ENCODE measurements around the gene VSIG10L. TPM values are rescaled to one million over a fixed set of nuclear protein-coding genes. Genes with fewer than 3 reads are reported as not detected.

The VSIG10L gene
- total RNA-seq, 2 donors from 2014 or later = 0.78 to 1.3 TPM

- peaks cover 0 to 6% of the 10 kb centered on the region in 2 donors for H3K36me3 ChIP-seq (replicated peaks in 1 of 2; ENCODE audit: insufficient read depth in 1 of 2, low read depth in 2 of 2)
- intact Hi-C loops (cut with DNase I) = loop anchor here (10.0 kb wide), 1 partner anchor 48 kb away; the partner anchor contains the start of gene C19orf84
- no peak for DNase-seq
These were observed 4.8 kb upstream of the VSIG10L start for GRCh38 chr19:51346742-51347141.

GRCh38 chr19:51345076-51345620 lies 3.2 kb upstream of the VSIG10L start:
- TF ChIP-seq CTCF (IDR thresholded peaks at IDR 0.05) (no peak), POLR2A (IDR thresholded peaks at IDR 0.05) (no peak)

More at GRCh38 chr19:51346742-51347141, 4.8 kb upstream of the VSIG10L start:
- H3K27ac ChIP-seq = no peak overlapping the region
- H3K27me3 ChIP-seq = no peaks in the 10 kb centered on the region
- 90% methylated on average over 9 to 16 of the region's 17 CpGs for WGBS, 2 donors
- TF ChIP-seq POLR2A (IDR thresholded peaks at IDR 0.05) (no peak), CTCF (IDR thresholded peaks at IDR 0.05) (no peak)
- ATAC-seq = no peak
- no peaks in the 10 kb centered on the region for H3K9me3 ChIP-seq
- no peaks in the 10 kb centered on the region for H3K4me1 ChIP-seq
- no peak overlapping the region for H3K4me3 ChIP-seq

GRCh38 chr19:51342631-51343569 lies 961 bp upstream of the VSIG10L start:
- intact Hi-C loops (cut with DNase I) = loop anchor here (10.0 kb wide), 1 partner anchor 52 kb away; the partner anchor contains the start of gene C19orf84
- DNase-seq = no peak
- H3K4me1 ChIP-seq = peaks cover 22% of the 10 kb centered on the region
- H3K9me3 ChIP-seq = no peaks in the 10 kb centered on the region
- no peak for ATAC-seq
- H3K27ac ChIP-seq = no peak overlapping the region
- no peak for TF ChIP-seq CTCF (IDR thresholded peaks at IDR 0.05)
- H3K27me3 ChIP-seq = no peaks in the 10 kb centered on the region
- 34 to 42% methylated on average over 8 to 9 of the region's 9 CpGs for WGBS, 2 donors
- peaks cover 0 to 4% of the 10 kb centered on the region in 2 donors for H3K36me3 ChIP-seq (replicated peaks in 1 of 2; ENCODE audit: insufficient read depth in 1 of 2, low read depth in 2 of 2)
- no peak overlapping the region for H3K4me3 ChIP-seq

More at GRCh38 chr19:51345076-51345620, 3.2 kb upstream of the VSIG10L start:
- no peak for DNase-seq
- Histone ChIP-seq H3K4me3 (no peak overlapping the region), H3K27ac (no peak overlapping the region), H3K36me3 (replicated peaks in 1 of 2; ENCODE audit: insufficient read depth in 1 of 2, low read depth in 2 of 2) (peaks cover 0 to 6% of the 10 kb centered on the region in 2 donors), H3K9me3 (no peaks in the 10 kb centered on the region), H3K4me1 (peaks cover 5% of the 10 kb centered on the region), H3K27me3 (no peaks in the 10 kb centered on the region)
- 87 to 92% methylated on average over 9 of the region's 9 CpGs for WGBS, 2 donors
- intact Hi-C loops (cut with DNase I) = loop anchor here (10.0 kb wide), 1 partner anchor 50 kb away; the partner anchor contains the start of gene C19orf84
- ATAC-seq = no peak

DNA sequence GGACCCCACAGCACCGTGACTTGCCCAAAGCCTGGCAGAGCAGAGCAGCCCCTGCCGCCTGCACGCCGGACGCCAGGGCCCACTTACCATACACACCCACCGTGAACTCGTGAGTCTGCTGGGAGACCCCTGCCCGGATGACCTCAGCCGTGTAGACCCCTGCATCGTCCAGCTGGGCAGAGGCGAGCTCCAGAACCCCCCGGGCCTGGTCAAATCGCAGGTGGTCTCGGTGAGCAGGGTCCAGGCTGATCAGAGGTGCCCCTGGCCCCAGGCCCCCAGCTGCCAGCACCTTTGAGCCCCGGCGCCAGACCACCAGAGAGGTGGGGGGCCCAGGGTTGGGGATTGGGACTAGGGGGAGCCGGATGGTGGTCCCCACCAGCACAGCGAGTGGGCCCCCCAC lies 873 bp downstream of the VSIG10L start:
- no peak for ATAC-seq
- H3K9me3 ChIP-seq = no peaks in the 10 kb centered on the region
- H3K36me3 ChIP-seq (replicated peaks in 1 of 2; ENCODE audit: insufficient read depth in 1 of 2, low read depth in 2 of 2) = peaks cover 0 to 4% of the 10 kb centered on the region in 2 donors
- intact Hi-C loops (cut with DNase I) = loop anchor here (10.0 kb wide), 1 partner anchor 54 kb away; the partner anchor contains the start of gene C19orf84
- no peak for DNase-seq
- TF ChIP-seq POLR2A (IDR thresholded peaks at IDR 0.05) (no peak), CTCF (IDR thresholded peaks at IDR 0.05) (no peak)
- H3K27me3 ChIP-seq = no peaks in the 10 kb centered on the region
- WGBS, 2 donors = 83 to 87% methylated on average over 8 to 17 of the region's 18 CpGs
- no peak overlapping the region for H3K27ac ChIP-seq
- no peak overlapping the region for H3K4me3 ChIP-seq
- peaks cover 22% of the 10 kb centered on the region for H3K4me1 ChIP-seq

Measured in body of pancreas (tissue), 4 donors.